Mesenteric fat pad (tissue), 1 donor: ENCODE measurements around the gene TIE1. TPM values are rescaled to one million over a fixed set of nuclear protein-coding genes. Genes with fewer than 3 reads are reported as not detected.
A peak's percentile ranks its signal among the peaks of the same experiment; 100 is the strongest.
"Not testable (repeated sequence)": the region's sequence is repeated elsewhere in the genome, so short reads cannot be mapped to it uniquely, and the experiment has no call there.

Source experiments
- DNase-seq: peaks from one replicate; pipeline ENCODE4 v3.0.0-alpha.2; 2020; ENCODE audit warnings: low spot score
- microRNA-seq: library from miRNA; unstranded; fragments of <30 nt; microRNA quantifications from one replicate; pipeline ENCODE4 v1.2.0, GENCODE V29; 2020; ENCODE audit warnings: borderline number of aligned reads
- total RNA-seq: library from RNA; stranded (reverse); fragmentation: NEBNext Ultra II Directional; extraction: Animal tissue kit (Norgen Biotek cat#: 25700); gene quantifications from one replicate; pipeline ENCODE4 v1.2.1, GENCODE V29; 2021
- donor health status: DM: yes; HTN: yes; CAD: no.

TIE1 gene
- total RNA-seq, 1 donor from 2014 or later = 42.6 TPM

- DNase-seq = peak; percentile 99
These were observed 58.2 kb downstream of the TIE1 start, which contains the start of gene CDC20 for GRCh38 chr1:43358746-43359693. Gene CDC20, plus strand, starts transcription at chr1:43358981. Its CDS starts 235 bp downstream, at chr1:43359216.

DNA sequence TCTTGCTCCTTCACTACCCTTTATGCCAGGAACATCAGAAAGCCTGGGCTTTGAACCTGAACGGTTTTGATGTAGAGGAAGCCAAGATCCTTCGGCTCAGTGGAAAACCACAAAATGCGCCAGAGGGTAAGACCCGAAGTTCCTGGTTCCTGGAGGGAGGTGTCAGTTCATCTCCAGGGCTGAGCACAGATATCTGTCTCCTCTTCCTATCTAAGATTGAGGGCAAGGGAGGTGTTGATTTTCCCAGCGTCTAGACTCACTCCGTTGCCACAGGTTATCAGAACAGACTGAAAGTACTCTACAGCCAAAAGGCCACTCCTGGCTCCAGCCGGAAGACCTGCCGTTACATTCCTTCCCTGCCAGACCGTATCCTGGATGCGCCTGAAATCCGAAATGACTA is 58.9 kb downstream of the TIE1 start:
- DNase-seq = no peak

DNA sequence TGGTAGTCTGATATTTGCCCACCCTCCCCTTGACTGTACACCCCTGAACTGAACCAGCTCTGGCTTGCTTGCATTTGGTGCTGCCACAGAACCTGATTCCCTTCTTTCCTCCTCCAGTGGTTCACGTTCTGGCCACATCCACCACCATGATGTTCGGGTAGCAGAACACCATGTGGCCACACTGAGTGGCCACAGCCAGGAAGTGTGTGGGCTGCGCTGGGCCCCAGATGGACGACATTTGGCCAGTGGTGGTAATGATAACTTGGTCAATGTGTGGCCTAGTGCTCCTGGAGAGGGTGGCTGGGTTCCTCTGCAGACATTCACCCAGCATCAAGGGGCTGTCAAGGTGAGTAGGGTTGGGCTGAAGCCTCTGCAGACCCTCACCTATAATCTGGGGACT is 59.8 kb downstream of the TIE1 start:
- no peak for DNase-seq

DNA sequence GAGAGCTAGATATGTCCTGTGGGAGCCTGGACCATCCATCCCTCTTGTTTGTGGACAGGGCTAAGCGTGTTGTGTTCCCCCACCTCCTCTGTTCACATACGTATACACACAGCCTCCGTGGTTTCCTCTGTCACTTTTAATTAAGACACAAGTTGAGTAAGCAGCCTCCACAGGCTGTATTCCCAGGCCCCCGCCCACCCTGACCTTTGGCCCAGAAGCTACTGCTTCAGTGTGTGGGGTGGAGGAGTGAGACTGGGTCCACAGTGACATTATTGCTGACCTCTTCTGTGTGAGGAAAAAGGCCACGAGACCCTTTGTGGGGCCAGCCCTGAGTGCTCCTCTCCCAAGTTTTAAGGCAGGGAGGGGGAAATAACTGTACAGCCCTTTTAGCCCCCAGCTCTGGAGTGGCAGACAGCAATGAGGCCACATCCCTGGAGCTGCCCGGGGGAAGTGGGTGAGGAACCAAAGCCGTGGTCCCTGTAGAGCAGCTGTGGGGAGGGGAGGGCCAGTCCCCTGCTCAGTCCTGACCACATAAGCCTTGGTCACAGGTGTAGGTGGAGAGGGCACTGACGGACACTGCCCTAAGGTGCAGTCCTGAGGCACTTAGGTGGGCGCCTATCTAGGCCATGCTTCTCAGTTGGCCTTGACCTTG is 62.6 kb downstream of the TIE1 start:
- DNase-seq = no peak

DNA sequence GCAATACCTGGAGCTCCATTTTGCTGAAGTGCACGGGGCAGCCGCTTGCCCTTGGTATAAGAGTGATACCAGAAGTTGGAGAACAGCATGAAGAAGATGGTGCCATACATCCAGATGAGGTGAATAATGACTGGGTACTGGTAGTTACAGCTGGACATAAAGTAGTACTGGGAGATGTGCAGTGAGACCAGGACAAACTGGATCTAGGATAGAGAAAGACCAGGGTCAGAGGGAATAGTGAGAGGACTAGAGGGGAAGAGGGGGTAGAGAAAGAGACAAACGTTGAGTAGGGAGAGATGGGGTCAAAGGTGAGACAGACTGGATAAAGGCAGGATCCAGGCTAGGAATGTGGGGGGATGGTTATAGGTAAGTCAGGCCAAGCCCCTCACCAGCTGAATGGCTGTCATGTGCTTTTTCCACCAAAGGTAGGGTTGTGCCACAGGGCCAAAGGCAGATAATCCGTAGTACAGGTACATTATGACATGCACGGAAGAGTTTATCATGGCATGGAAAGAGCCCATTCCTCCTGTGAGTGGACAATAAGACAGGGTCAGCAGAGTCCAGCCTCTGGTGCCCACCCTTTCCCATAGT is 63.2 kb downstream of the TIE1 start:
- no peak for DNase-seq

GRCh38 chr1:43365678-43366077 is 64.9 kb downstream of the TIE1 start:
- DNase-seq = no peak

DNA sequence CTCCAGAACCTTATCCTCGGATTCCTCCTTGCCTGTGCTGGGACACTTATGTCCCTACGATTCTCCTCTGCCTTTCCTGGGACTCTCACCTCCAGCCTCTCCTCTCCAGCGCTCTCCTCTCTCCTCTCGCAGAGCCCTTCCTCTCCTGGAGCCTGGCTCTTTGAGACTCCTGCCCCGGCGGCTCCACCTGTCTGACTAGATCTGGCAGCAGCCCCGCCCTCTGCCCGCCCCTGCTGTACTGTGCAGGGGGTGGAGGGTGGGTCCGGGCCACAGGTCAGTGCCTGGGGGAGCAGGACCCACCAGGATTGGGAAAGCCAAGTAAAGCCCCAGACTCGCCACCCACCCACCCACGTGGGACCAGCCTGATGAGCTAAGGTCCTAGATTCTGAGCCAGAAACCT is 65.4 kb downstream of the TIE1 start:
- DNase-seq = no peak

- DNase-seq = no peak
These were observed 65.8 kb downstream of the TIE1 start for GRCh38 chr1:43366601-43367025.

DNA sequence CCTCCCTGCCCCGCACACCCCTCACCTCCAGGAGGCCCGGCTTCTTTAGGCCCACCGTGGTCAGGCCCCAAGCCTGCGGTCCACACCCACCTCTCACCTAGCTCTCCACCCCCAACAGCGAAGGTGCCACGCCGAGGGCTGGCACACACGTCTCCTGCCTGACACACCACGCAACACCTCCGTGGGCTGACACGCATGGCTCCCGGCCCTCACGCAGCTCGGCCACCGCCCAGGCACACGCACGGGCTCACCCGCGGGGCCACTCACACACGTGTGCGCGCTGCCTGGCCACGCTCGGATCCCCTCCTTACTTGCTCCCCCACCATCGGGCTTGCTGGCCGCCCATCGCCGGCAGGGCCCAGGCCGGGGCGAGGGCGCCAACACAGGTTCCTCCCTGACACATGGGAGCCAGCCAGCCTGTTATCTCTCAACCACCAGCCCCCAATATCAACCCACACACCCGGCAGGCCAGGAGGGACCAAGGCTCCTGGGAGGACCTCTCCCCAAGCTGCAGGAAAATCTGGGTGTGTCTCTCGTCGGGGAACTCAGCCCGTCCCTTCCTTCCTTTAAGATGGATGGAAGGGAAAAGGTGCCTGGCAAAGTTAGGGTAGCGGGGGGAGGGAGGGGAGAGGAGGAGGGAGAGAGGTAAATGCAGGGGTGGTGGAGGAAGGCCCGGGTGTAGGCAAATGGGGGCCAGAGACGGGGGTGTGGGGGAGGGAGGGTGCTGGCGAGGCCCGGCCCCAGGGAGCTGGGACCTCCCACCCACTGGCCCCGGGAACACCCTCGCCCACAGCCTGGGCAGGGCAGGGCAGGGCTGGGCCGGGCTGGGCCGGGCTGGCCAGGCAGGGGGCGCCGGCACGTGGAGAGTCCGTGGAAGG is 66.5 kb downstream of the TIE1 start:
- DNase-seq = no peak

DNA sequence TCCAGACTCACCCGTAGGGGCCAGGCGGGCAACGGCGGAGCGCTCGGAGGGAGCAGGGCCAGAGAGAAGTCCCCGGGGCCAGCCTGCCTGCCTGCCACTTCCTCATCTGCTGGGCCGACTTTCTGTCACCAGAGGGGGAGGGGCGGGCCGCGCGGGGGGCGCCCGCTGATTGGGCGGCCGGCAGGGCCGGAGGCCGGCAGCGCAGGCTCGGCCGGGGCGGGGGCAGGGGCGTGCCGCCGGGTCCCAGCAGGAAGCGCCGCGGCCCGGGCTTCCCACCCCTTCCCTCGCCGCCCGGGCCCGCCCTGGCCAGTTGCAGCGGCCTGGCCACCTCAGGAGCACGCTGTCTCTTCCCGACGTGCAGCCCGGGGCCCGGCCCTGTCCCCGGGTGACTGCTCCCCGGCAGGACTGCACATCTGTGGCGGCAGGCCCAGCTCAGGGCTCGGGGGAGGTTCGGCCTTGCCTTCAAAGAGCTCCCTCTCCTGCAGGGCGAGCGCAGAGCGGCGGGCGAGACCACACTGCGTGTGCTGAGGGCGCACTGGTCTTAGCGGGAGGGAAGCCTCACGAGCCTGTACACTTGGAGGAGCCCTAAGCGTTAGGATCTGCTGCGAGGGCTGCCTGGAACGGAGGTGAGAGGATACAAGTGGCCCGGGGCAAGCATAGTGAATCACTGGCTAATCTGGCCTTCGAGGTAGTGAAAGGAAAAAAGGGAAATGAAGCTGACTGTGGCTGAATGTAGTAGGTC is 67.3 kb downstream of the TIE1 start, which contains the start of gene ELOVL1:
Gene ELOVL1, minus strand, starts transcription at position 108 of the 742 bp plus-strand sequence. CDS start 2,402 bp downstream, outside the sequence.
- peak; percentile 98 for DNase-seq

DNA sequence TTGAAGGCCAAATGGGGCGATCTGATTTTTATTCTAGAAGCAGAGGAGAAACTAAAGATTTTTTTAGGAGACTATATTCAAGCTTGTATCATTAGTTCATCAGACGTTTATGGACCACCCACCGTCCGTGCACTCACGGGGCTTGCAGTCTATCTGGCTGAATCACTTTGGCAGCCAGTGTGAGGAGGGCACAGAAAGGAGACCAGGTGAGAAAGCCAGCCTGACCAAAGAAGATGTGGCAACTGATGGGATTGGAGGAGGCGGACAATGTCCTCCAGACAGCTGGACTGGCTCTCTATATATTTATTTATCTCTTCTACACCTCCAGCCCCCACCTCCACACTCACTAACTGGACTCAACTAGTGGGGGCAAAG is 67.9 kb downstream of the TIE1 start:
- no peak for DNase-seq

- not testable (repeated sequence) for DNase-seq
These were observed 69.0 kb downstream of the TIE1 start for GRCh38 chr1:43369779-43370178.

DNA sequence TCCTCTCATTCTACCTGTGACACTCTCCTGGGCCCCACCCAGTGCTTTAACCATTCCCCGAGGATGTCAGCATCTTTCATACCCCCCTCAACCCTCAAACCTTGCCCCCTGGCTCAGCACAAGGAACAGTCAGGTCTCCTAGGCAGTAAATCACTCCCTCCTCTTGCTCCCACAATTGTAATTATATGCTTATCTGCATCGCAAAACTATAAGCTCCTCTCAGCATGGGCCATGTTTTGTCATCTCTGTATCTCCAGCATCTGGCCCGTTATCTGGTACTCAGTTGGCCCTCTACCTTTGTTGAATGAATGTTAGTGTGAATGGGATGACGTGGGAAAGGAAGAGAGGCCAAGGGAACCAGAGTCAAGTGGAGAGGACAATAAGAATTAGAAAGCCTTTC is 69.8 kb downstream of the TIE1 start:
- no peak for DNase-seq

- DNase-seq = no peak
These were observed 71.4 kb downstream of the TIE1 start for GRCh38 chr1:43372172-43372571.

Small RNA genes lying within 50 kb of the gene (microRNA-seq; reads per million reads assigned to microRNA genes)
- 2.9 reads per million for gene MIR6734

Other genes starting within 250 kb of the TIE1 start
- gene EBNA1BP2, start 128.7 kb upstream of the TIE1 start, total RNA-seq = 55.8 TPM
- 0.19 TPM for gene CFAP57, start 128.7 kb upstream of the TIE1 start, total RNA-seq
- gene TMEM125, start 31.0 kb upstream of the TIE1 start, total RNA-seq = not detected
- not detected for gene C1orf210, start 15.4 kb upstream of the TIE1 start, total RNA-seq
- 0.39 TPM for gene MPL, start 36.8 kb downstream of the TIE1 start, total RNA-seq
- 4.9 TPM for gene CDC20, start 58.0 kb downstream of the TIE1 start, total RNA-seq
- gene ELOVL1, start 67.0 kb downstream of the TIE1 start, total RNA-seq = 149 TPM
- gene MED8, start 88.8 kb downstream of the TIE1 start, total RNA-seq = 55.2 TPM
- gene SZT2, start 88.9 kb downstream of the TIE1 start, total RNA-seq = 65.3 TPM
- 36.9 TPM for gene HYI, start 152.9 kb downstream of the TIE1 start, total RNA-seq
- 270 TPM for gene PTPRF, start 229.9 kb downstream of the TIE1 start, total RNA-seq